MM.1S (cell line): ENCODE data around the gene ADCY2.

Source experiments
- DNase-seq: peaks from one replicate; pipeline ENCODE4 v3.0.0-alpha.2; 2015
- H2AFZ ChIP-seq: fragments of 300-600 bp; sonication (generic); 2 replicates; pipeline ENCODE4 v1.6.0; 2016; ENCODE audit warnings: antibody characterized with exemption, low read length
- H3F3A ChIP-seq: fragments of 300-600 bp; sonication (generic); 2 replicates; pipeline ENCODE4 v1.6.1; 2016; ENCODE audit warnings: mild to moderate bottlenecking, antibody characterized with exemption, low read length, moderate library complexity, mixed read lengths; ENCODE audit not compliant: insufficient read depth
- H3K27ac ChIP-seq: fragments of 300-600 bp; sonication (generic); 2 replicates; pipeline ENCODE4 v1.5.1; 2016; ENCODE audit warnings: mild to moderate bottlenecking, low read length
- H3K27me3 ChIP-seq: fragments of 300-600 bp; sonication (generic); replicated peaks from 2 replicates; pipeline ENCODE4 v1.6.0; 2016; ENCODE audit warnings: low read length; ENCODE audit not compliant: insufficient read depth
- H3K36me3 ChIP-seq: fragments of 300-600 bp; sonication (generic); replicated peaks from 2 replicates; pipeline ENCODE4 v1.6.1; 2016; ENCODE audit warnings: mild to moderate bottlenecking, low read length, mixed read lengths; ENCODE audit not compliant: insufficient read depth
- H3K4me1 ChIP-seq: fragments of 300-600 bp; sonication (generic); 2 replicates; pipeline ENCODE4 v1.6.1; 2016; ENCODE audit warnings: low read length, mixed read lengths
- H3K4me2 ChIP-seq: fragments of 300-600 bp; sonication (generic); 2 replicates; pipeline ENCODE4 v1.6.0; 2016; ENCODE audit warnings: low read depth, low read length
- H3K4me3 ChIP-seq: fragments of 300-600 bp; sonication (generic); 2 replicates; pipeline ENCODE4 v1.5.1; 2016; ENCODE audit warnings: low read length, mixed read lengths
- H3K79me2 ChIP-seq: fragments of 300-600 bp; sonication (generic); 2 replicates; pipeline ENCODE4 v1.6.1; 2016; ENCODE audit warnings: mixed run types, low read length, mixed read lengths
- H3K9ac ChIP-seq: fragments of 300-600 bp; sonication (generic); 2 replicates; pipeline ENCODE4 v1.6.1; 2016; ENCODE audit warnings: low read length, mixed read lengths
- H3K9me2 ChIP-seq: fragments of 300-600 bp; sonication (generic); replicated peaks from 2 replicates; pipeline ENCODE4 v1.6.1; 2016; ENCODE audit warnings: mild to moderate bottlenecking, low read length, mixed read lengths; ENCODE audit not compliant: insufficient read depth
- H3K9me3 ChIP-seq: fragments of 300-600 bp; sonication (generic); replicated peaks from 2 replicates; pipeline ENCODE4 v1.6.1; 2016; ENCODE audit warnings: mild to moderate bottlenecking, low read length, mixed read lengths; ENCODE audit not compliant: insufficient read depth
- H4K20me1 ChIP-seq: fragments of 300-600 bp; sonication (generic); 2 replicates; pipeline ENCODE4 v1.6.1; 2016; ENCODE audit warnings: mild to moderate bottlenecking, low read length, moderate library complexity, mixed read lengths; ENCODE audit not compliant: insufficient read depth
- CTCF ChIP-seq: fragments of 300-600 bp; sonication (generic); IDR thresholded peaks from 2 replicates; pipeline ENCODE4 v1.5.1; 2016; ENCODE audit warnings: antibody characterized with exemption, low read length, mixed read lengths
- EZH2 ChIP-seq: fragments of 300-600 bp; sonication (generic); optimal IDR thresholded peaks from 2 replicates; pipeline ENCODE3; 2017; ENCODE audit warnings: low read depth, mild to moderate bottlenecking, antibody characterized with exemption, low read length, mixed read lengths
- EZH2phosphoT487 ChIP-seq: fragments of 300-600 bp; sonication (generic); IDR thresholded peaks from 2 replicates; pipeline ENCODE4 v1.6.1; 2018; ENCODE audit warnings: antibody characterized with exemption, low read length

ADCY2 gene

GRCh38 chr5:7801891-7802614, 406.1 kb downstream of the ADCY2 start:
- H3K9me3 ChIP-seq: no peaks in the 10 kb centered on the region
- no peak overlapping the region for H3K4me3 ChIP-seq
- H2AFZ ChIP-seq: no peak overlapping the region
- TF ChIP-seq EZH2 (no peak), CTCF (no peak), EZH2phosphoT487 (no peak)
- H3K9me2 ChIP-seq: no peaks in the 10 kb centered on the region
- H4K20me1 ChIP-seq: no peaks in the 10 kb centered on the region
- no peaks in the 10 kb centered on the region for H3F3A ChIP-seq
- no peaks in the 10 kb centered on the region for H3K36me3 ChIP-seq
- no peak for DNase-seq
- no peak overlapping the region for H3K27ac ChIP-seq
- no peaks in the 10 kb centered on the region for H3K27me3 ChIP-seq
- H3K79me2 ChIP-seq: no peaks in the 10 kb centered on the region
- no peak overlapping the region for H3K9ac ChIP-seq
- H3K4me1 ChIP-seq: no peaks in the 10 kb centered on the region
- no peak overlapping the region for H3K4me2 ChIP-seq

DNA sequence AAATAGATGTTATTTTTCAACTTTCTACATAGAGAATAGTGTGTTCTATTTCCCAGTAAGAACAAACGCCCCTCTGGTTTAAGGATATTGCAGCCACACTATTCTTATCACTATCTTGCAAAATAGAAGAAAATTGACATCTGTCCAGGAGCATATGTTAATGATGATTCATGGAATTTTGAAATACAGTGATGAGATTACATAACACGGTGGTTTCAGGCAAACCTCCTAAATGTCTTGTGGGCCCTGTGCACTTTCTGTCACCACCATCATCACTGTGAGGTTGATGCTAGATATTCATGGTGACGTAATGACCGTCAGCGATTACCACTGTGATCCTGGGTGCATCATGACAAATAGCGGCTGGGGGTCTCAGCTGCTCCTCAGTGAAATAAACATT, 406.9 kb downstream of the ADCY2 start:
- no peaks in the 10 kb centered on the region for H3K9me2 ChIP-seq
- DNase-seq: no peak
- H3K36me3 ChIP-seq: no peaks in the 10 kb centered on the region
- no peaks in the 10 kb centered on the region for H3K9me3 ChIP-seq
- H4K20me1 ChIP-seq: no peaks in the 10 kb centered on the region
- H3K4me3 ChIP-seq: no peak overlapping the region
- no peak overlapping the region for H2AFZ ChIP-seq
- H3K4me1 ChIP-seq: no peaks in the 10 kb centered on the region
- no peak overlapping the region for H3K9ac ChIP-seq
- H3K4me2 ChIP-seq: no peak overlapping the region
- H3K79me2 ChIP-seq: no peaks in the 10 kb centered on the region
- no peak for TF ChIP-seq EZH2
- no peak for TF ChIP-seq CTCF
- no peak for TF ChIP-seq EZH2phosphoT487
- no peaks in the 10 kb centered on the region for H3K27me3 ChIP-seq
- H3F3A ChIP-seq: no peaks in the 10 kb centered on the region
- no peak overlapping the region for H3K27ac ChIP-seq

DNA sequence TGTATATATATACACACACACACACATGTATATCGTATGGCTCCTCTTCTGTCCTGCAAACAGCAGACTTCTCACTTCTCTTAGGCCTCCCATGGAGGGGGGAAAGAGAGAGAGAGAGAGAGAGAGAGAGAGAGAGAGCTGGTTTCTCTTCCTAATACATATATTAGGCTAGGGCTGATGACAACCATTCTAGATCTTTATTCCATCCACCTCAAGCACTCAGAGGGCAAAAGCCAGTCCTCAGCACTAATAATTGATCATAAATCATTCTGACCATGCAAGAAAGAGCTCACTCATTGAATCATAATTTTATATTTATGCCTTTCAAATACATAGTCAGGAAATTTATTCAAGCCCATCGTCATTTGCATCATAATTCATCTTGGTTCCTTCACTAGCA, 408.0 kb downstream of the ADCY2 start:
- no peaks in the 10 kb centered on the region for H3K79me2 ChIP-seq
- no peak for DNase-seq
- no peak overlapping the region for H2AFZ ChIP-seq
- no peak for TF ChIP-seq CTCF
- no peak for TF ChIP-seq EZH2
- H3K9me3 ChIP-seq: no peaks in the 10 kb centered on the region
- no peaks in the 10 kb centered on the region for H3K36me3 ChIP-seq
- no peaks in the 10 kb centered on the region for H4K20me1 ChIP-seq
- no peak overlapping the region for H3K4me3 ChIP-seq
- H3K9me2 ChIP-seq: no peaks in the 10 kb centered on the region
- no peaks in the 10 kb centered on the region for H3K27me3 ChIP-seq
- no peak overlapping the region for H3K27ac ChIP-seq
- H3F3A ChIP-seq: no peaks in the 10 kb centered on the region
- H3K4me1 ChIP-seq: no peaks in the 10 kb centered on the region
- no peak overlapping the region for H3K9ac ChIP-seq
- no peak overlapping the region for H3K4me2 ChIP-seq
